ENCODE data around the gene RCCD1. TPM values are rescaled to one million over a fixed set of nuclear protein-coding genes. Genes with fewer than 3 reads are reported as not detected.

The RCCD1 gene
- total and polyA plus RNA-seq, 12 donors, result 5.5 to 11.8 (median 7.6) TPM

- intact Hi-C loops (cut with DNase I), result loop anchor here (2.0 to 10.0 kb wide), 14 partner anchors 35 to 315 kb away; partner anchors contain the start of genes PRC1 (in 2 of the 10) and VPS33B (in 1 of the 10)
- H3K9me3 ChIP-seq, result no peaks in the 10 kb centered on the region
- no peak for TF ChIP-seq CTCF (IDR thresholded peaks at IDR 0.05)
- peak overlapping the region in 8 of 10 donors; percentile 64 to 84 (median 75) for H3K4me3 ChIP-seq
- ATAC-seq (no peak), DNase-seq (no peak)
- WGBS, 2 donors, result 79 to 82% methylated on average over 6 of the region's 6 CpGs
- H3K27ac ChIP-seq, result peak overlapping the region in 4 of 10 donors; percentile 57 to 77 (median 58)
- H3K4me1 ChIP-seq, result peaks cover 0 to 56% (median 32%) of the 10 kb centered on the region in 9 donors
- peaks cover 0 to 45% (median 13%) of the 10 kb centered on the region in 9 donors for H3K36me3 ChIP-seq
- no peaks in the 10 kb centered on the region for H3K27me3 ChIP-seq
Observed at GRCh38 chr15:90957791-90958190, 3.1 kb downstream of the RCCD1 start.

GRCh38 chr15:90959028-90959595 is 4.4 kb downstream of the RCCD1 start:
- intact Hi-C loops (cut with DNase I), result loop anchor here (1.0 to 10.0 kb wide), 11 partner anchors 33 to 313 kb away; partner anchors contain the start of genes PRC1 (in 2 of the 10) and VPS33B (in 1 of the 10)
- no peaks in the 10 kb centered on the region for H3K9me3 ChIP-seq
- DNase-seq, result no peak
- WGBS, 2 donors, result 76 to 78% methylated on average over 8 of the region's 8 CpGs
- peaks cover 0 to 56% (median 32%) of the 10 kb centered on the region in 9 donors for H3K4me1 ChIP-seq
- TF ChIP-seq CTCF (IDR thresholded peaks at IDR 0.05), result no peak
- peak overlapping the region in 5 of 10 donors; percentile 13 to 67 (median 41) for H3K27ac ChIP-seq
- no peak overlapping the region for H3K4me3 ChIP-seq
- H3K27me3 ChIP-seq, result no peaks in the 10 kb centered on the region
- peaks cover 0 to 45% (median 6%) of the 10 kb centered on the region in 9 donors for H3K36me3 ChIP-seq
- no peak for ATAC-seq

GRCh38 chr15:90959894-90960293 is 5.2 kb downstream of the RCCD1 start:
- no peaks in the 10 kb centered on the region for H3K27me3 ChIP-seq
- peak; percentile 68 to 74 for DNase-seq
- ATAC-seq, result peak; percentile 49 to 87 (median 72)
- H3K27ac ChIP-seq, result peak overlapping the region in 6 of 10 donors; percentile 13 to 67 (median 44)
- TF ChIP-seq CTCF (IDR thresholded peaks at IDR 0.05), result no peak
- no peak overlapping the region for H3K4me3 ChIP-seq
- no peaks in the 10 kb centered on the region for H3K9me3 ChIP-seq
- 41 to 54% methylated on average over 5 of the region's 5 CpGs for WGBS, 2 donors
- intact Hi-C loops (cut with DNase I), result loop anchor here (1.0 to 10.0 kb wide), 11 partner anchors 32 to 312 kb away; partner anchors contain the start of genes PRC1 (in 2 of the 10) and VPS33B (in 2 of the 10)
- H3K36me3 ChIP-seq, result peaks cover 0 to 50% (median 6%) of the 10 kb centered on the region in 9 donors
- peaks cover 0 to 56% (median 32%) of the 10 kb centered on the region in 9 donors for H3K4me1 ChIP-seq

GRCh38 chr15:90960298-90961091 is 5.8 kb downstream of the RCCD1 start:
- no peak for TF ChIP-seq CTCF (IDR thresholded peaks at IDR 0.05)

More at GRCh38 chr15:90960298-90961091, 5.8 kb downstream of the RCCD1 start:
- H3K4me3 ChIP-seq, result no peak overlapping the region
- intact Hi-C loops (cut with DNase I), result loop anchor here in 2 of 10 donors (10.0 kb wide), 2 partner anchors 64 to 74 kb away; partner anchors contain the start of gene VPS33B (in 1 of the 2)
- DNase-seq, result no peak
- H3K9me3 ChIP-seq, result no peaks in the 10 kb centered on the region
- peaks cover 0 to 52% (median 29%) of the 10 kb centered on the region in 9 donors for H3K4me1 ChIP-seq
- H3K27me3 ChIP-seq, result no peaks in the 10 kb centered on the region
- WGBS, 2 donors, result 73 to 74% methylated on average over 20 of the region's 20 CpGs
- ATAC-seq, result peak in 1 of 8 donors; percentile 2
- H3K36me3 ChIP-seq, result peaks cover 0 to 56% (median 6%) of the 10 kb centered on the region in 9 donors
- H3K27ac ChIP-seq, result peak overlapping the region in 6 of 10 donors; percentile 18 to 62 (median 44)
